GM21576 (cell line): ENCODE data around the gene PORCN.
"Not testable (repeated sequence)": the region's sequence is repeated elsewhere in the genome, so short reads cannot be mapped to it uniquely, and the experiment has no call there.

Source experiments
- ATAC-seq: cut with Tn5 transposase; IDR thresholded peaks from one replicate; pipeline ENCODE4 v1.9.1; 2021; ENCODE audit warnings: mild to moderate bottlenecking, moderate library complexity; ENCODE audit not compliant: unreplicated experiment

PORCN gene

GRCh38 chrX:48509619-48510018, 827 bp downstream of the PORCN start:
- no peak for ATAC-seq

DNA sequence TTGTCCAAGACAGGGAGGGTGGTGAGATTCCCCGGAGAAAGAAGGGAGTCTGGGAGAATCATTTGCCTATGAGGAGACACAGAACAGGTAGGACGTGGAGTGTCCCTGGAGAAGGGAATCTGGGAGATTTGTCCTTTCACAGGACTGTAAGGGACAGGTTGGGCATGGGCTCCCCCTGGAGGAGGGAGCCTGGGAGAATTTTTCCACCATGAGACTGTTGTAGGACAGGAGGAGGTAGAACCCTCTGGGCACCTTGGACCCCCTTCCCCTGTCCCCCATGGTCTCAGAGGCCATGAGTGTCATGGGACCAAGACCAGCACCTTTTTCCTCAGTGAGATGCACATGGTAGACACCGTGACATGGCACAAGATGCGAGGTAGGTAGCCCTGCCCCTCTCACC, 2.8 kb downstream of the PORCN start:
- no peak for ATAC-seq

DNA sequence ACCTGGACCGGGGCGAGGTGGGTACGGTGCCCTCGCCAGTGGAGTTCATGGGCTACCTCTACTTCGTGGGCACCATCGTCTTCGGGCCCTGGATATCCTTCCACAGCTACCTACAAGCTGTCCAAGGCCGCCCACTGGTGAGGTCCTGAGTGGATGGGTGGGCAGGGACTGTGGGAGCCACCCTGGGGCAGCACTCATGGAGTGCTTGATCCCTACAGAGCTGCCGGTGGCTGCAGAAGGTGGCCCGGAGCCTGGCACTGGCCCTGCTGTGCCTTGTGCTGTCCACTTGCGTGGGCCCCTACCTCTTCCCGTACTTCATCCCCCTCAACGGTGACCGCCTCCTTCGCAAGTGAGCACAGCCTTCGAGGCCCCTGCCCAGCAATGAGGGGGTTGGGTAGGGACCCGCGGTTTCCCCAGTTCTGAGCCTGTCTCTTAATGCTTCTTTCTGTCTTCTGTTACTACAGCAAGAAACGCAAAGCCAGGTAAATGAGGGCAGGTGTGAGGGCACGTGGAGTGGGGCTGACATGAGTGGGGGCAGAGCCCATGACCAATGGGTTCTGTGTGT, 3.7 kb downstream of the PORCN start:
- ATAC-seq: no peak

- ATAC-seq: no peak
These were observed 4.9 kb downstream of the PORCN start for GRCh38 chrX:48513670-48514069.

GRCh38 chrX:48514126-48514806, 5.5 kb downstream of the PORCN start:
- no peak for ATAC-seq

- no peak for ATAC-seq
These were observed 6.2 kb downstream of the PORCN start for GRCh38 chrX:48514868-48515460.

DNA sequence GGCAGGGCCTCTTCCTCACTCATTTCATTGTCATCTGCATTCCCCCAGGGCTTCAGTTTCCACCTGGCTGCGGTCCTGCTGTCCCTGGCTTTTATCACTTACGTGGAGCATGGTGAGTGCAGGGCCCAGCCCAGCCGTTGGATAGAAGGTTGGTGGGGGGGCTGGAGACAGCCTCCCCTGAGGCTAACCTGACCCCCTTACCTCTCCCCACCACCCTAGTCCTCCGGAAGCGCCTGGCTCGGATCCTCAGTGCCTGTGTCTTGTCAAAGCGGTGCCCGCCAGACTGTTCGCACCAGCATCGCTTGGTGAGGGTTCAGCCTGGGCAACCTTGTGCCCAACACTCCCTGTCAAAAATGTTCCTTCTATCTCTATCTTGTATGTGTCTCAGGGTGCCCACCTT, 7.0 kb downstream of the PORCN start:
- ATAC-seq: no peak

- no peak for ATAC-seq
These were observed 7.5 kb downstream of the PORCN start for GRCh38 chrX:48516285-48516684.

DNA sequence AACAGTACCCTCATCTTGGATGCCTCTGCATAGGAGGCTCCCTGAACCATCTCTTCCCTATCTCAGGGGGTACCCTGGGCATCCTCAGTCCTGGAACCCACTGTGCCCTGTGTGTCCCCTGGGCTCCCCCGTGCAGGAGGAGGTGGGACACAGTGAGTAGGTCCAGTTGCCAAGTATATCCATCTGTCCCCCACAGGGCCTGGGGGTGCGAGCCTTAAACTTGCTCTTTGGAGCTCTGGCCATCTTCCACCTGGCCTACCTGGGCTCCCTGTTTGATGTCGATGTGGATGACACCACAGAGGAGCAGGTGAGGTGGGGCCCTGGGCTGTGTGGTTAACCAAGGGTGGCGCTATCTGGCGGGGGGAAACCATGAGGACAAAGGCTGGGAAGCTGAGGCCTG, 8.2 kb downstream of the PORCN start:
- no peak for ATAC-seq

GRCh38 chrX:48519481-48519880, 10.7 kb downstream of the PORCN start:
- not testable (repeated sequence) for ATAC-seq

GRCh38 chrX:48520455-48520854, 11.7 kb downstream of the PORCN start:
- ATAC-seq: no peak

GRCh38 chrX:48520976-48521352, 12.2 kb downstream of the PORCN start:
- ATAC-seq: no peak

DNA sequence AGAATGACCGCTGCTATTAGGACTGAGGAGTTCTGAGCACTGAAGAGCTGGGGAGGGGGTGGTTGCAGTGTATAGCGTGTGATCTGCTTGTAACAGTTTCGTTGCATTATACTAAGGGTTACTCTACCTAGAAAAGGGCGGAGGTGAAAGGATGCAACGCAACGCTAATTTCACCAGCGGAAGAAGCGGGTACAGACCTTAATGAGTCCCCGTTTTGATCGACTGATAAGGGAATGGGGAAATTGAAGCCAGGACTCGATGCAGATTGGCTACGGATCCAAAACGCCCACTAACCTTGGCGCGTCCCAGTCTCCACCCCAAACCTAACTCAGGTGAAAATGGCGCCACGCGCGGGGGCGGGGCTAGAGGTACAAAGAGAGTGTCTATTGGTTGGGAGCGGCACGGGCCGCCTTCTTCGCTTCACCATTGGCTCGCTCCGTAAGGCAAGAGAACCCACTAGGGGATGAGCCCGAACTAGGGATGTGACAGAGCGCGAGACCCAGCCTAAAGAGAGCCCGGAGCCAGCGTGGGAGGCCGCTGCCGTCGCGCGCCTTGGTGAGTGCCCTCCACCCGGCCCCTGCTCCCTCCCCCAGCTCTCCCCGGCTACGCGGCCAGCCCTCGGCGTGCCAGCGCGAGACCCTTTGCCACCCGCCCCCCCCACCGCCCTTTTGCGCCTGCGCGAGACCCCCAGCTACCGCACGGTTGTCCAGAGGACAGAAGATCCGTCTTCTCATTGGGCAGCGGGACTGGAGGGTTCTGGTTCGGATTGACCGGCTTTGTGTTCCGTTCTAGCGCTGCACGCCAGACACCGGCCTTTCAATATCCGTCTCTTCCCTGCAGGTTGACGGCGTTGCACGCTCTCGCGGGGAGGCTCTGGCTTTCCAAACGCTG, 12.8 kb downstream of the PORCN start, which contains the start of gene EBP:
Gene EBP, plus strand, starts transcription at position 456 of the 891 bp plus-strand sequence. CDS start 1,964 bp downstream, outside the sequence.
- peak; percentile 94 for ATAC-seq

DNA sequence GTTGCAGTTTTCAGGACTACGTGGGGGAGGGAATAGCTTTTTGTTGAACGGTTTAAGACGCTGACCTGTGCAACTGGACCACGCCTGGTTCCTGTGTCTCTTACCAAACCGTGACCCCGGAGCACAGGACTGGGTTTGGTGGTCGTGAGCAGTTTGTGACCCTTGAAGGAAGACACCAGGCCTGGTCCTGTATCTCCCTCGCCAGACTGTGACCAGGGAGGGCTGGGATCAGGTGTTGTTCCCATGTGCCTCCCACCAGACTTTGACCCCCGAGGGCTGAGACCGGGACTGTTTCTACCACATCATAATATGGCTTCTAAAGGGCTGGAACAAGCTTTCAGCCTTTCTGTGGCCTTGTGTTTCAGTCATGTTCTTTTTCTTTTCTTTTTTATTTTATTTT, 13.5 kb downstream of the PORCN start:
- no peak for ATAC-seq

GRCh38 chrX:48523682-48524081, 14.9 kb downstream of the PORCN start:
- no peak for ATAC-seq

- not testable (repeated sequence) for ATAC-seq
These were observed 17.1 kb downstream of the PORCN start for GRCh38 chrX:48525853-48526252.

DNA sequence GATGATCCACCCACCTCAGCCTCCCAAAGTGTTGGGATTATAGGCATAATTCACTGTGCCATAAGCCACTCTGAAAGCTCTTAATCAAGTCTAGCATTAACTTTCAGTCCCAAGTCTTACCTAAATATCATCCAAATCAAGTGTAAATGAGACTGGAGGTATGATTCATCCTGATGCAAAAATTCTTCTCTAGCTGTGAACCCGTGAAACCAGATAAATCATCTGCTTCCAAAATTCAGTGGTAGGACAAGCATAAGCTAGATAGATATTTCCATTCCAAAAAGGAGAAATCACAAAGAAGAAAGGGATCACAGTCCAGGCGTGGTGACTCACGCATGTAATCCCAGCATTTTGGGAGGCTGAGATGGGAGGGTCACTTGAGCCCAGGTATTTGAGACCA, 21.9 kb downstream of the PORCN start:
- ATAC-seq: no peak

DNA sequence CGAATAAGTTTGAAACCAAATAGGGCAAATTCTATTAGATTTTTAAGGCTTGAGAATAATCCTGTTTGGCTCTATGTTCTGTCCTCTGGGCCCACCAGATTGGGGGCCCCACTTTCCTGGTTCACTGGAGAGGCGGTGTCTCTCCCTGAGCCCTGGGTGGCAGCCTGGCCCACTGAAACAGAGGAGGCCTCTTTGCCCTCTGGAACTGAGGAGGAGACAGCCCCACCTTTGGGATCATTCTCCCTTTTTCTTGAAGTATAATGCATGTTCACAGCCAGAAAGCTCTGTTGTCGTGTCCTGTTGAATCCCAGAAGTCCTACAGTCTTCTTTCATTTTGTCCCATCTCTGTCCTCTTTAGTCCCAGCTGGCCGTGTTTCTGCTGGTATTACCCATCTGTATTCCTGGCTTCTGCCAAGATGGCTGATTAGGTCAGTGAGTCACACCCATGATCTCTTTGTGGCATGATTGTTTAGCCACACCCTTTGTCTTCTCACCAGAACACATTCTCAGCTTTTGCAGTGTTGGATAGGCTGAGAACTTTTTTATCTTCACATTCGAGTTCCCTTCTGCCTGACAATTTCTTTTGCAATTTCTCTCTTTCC, 22.7 kb downstream of the PORCN start:
- no peak for ATAC-seq

GRCh38 chrX:48532161-48532560, 23.4 kb downstream of the PORCN start:
- ATAC-seq: no peak

DNA sequence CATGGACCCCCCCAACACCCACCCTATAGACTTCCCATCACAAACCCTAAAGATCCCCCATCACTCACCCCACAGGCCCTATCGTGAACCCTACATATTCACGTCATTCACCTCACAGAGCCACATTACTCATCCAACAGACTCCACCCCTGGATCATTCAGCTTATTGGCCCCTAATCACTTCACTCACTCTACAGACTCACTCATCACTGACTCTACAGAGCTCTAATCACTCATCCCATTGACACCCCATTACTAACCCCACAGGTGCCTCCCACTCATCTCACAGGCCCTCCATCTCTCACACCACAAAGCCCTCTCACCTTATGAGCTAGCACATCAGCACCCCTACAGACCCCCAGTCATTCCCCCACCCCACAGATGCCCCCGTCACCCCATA, 24.4 kb downstream of the PORCN start:
- no peak for ATAC-seq
